ENCODE data around the gene MSS51.

The MSS51 gene

DNA sequence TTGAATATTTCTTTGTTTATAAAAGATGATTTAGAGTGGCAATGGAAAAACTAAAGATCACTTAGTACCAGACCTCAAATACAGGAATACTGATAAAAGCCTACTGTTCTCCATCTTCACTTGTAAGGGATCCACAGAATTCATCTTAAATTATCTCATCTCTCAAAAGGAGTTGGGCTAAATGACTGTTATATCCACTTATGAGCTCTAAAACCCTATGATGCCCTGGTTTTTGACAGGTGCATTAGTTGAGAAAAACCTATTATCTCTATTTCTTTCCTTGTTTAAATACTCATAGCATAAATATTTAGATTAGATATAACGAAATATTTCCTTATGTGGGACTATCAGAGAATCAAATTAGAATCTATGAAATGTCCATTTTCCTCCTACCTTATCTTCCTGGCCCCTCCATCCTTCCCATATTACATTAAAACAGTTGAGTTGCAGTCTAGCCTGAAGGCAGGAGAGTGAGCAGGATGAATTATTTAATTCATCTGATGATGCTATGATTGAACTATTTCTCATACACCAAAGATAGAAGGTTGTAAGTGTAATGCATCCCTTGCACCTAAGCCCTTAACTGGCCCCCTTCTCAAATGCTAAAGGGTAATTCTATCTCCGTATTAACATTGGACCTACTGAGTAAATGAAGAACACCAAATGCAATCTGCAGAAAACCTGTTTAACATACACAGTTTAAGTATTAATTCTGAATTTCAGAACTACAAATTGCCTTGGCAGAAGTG lies 32.8 kb upstream of the MSS51 start:
- TF ChIP-seq, protein P1, sequence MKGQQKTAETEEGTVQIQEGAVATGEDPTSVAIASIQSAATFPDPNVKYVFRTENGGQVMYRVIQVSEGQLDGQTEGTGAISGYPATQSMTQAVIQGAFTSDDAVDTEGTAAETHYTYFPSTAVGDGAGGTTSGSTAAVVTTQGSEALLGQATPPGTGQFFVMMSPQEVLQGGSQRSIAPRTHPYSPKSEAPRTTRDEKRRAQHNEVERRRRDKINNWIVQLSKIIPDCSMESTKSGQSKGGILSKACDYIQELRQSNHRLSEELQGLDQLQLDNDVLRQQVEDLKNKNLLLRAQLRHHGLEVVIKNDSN (IDR thresholded peaks at IDR 0.05), result no peak
- TF ChIP-seq ZBTB7A (IDR thresholded peaks at IDR 0.05; ENCODE audit: low read depth) (no peak), TCF12 (IDR thresholded peaks at IDR 0.05; ENCODE audit: low read depth) (no peak), EGR1 (IDR thresholded peaks at IDR 0.05) (no peak), YY1 (IDR thresholded peaks at IDR 0.05; ENCODE audit: low read depth) (no peak)

DNA sequence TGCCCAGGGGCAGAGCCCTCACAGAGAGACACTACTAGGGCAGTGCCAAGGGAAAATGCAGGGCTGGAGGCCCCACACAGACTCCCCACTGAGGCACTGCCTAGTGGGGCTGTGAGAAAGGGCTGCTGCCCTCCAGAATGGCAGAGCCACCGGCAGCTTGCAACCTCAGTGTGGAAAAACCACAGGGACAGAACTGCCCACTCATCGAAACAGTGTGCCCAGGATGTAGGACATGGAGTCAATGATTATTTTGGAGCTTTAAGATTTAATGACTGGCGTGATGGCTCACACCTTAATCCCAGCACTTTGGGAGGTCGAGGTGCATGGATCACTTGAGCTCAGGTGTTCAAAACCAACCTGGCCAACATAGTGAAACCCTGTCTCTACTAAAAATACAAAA lies 27.5 kb upstream of the MSS51 start:
- TF ChIP-seq EP300 (IDR thresholded peaks at IDR 0.05; ENCODE audit: borderline replicate concordance) (no peak), TEAD4 (IDR thresholded peaks at IDR 0.05) (no peak), YY1 (IDR thresholded peaks at IDR 0.05; ENCODE audit: low read depth) (no peak), TCF12 (IDR thresholded peaks at IDR 0.05; ENCODE audit: low read depth) (no peak), ZBTB7A (IDR thresholded peaks at IDR 0.05; ENCODE audit: low read depth) (no peak), TAF1 (IDR thresholded peaks at IDR 0.05; ENCODE audit: low read depth) (no peak), EGR1 (IDR thresholded peaks at IDR 0.05) (no peak), RAD21 (IDR thresholded peaks at IDR 0.05; ENCODE audit: low read depth) (no peak), CEBPB (IDR thresholded peaks at IDR 0.05) (no peak), FOXM1 (IDR thresholded peaks at IDR 0.05; ENCODE audit: borderline replicate concordance, low read depth) (no peak), CREB1 (IDR thresholded peaks at IDR 0.05; ENCODE audit: low read depth) (no peak), NFIC (IDR thresholded peaks at IDR 0.05) (no peak)
- TF ChIP-seq, protein P2, sequence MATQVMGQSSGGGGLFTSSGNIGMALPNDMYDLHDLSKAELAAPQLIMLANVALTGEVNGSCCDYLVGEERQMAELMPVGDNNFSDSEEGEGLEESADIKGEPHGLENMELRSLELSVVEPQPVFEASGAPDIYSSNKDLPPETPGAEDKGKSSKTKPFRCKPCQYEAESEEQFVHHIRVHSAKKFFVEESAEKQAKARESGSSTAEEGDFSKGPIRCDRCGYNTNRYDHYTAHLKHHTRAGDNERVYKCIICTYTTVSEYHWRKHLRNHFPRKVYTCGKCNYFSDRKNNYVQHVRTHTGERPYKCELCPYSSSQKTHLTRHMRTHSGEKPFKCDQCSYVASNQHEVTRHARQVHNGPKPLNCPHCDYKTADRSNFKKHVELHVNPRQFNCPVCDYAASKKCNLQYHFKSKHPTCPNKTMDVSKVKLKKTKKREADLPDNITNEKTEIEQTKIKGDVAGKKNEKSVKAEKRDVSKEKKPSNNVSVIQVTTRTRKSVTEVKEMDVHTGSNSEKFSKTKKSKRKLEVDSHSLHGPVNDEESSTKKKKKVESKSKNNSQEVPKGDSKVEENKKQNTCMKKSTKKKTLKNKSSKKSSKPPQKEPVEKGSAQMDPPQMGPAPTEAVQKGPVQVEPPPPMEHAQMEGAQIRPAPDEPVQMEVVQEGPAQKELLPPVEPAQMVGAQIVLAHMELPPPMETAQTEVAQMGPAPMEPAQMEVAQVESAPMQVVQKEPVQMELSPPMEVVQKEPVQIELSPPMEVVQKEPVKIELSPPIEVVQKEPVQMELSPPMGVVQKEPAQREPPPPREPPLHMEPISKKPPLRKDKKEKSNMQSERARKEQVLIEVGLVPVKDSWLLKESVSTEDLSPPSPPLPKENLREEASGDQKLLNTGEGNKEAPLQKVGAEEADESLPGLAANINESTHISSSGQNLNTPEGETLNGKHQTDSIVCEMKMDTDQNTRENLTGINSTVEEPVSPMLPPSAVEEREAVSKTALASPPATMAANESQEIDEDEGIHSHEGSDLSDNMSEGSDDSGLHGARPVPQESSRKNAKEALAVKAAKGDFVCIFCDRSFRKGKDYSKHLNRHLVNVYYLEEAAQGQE (IDR thresholded peaks at IDR 0.05; ENCODE audit: low read depth), result no peak
- TF ChIP-seq, protein P3, sequence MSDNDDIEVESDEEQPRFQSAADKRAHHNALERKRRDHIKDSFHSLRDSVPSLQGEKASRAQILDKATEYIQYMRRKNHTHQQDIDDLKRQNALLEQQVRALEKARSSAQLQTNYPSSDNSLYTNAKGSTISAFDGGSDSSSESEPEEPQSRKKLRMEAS (IDR thresholded peaks at IDR 0.05), result no peak
- TF ChIP-seq, protein P1 (IDR thresholded peaks at IDR 0.05), result no peak

DNA sequence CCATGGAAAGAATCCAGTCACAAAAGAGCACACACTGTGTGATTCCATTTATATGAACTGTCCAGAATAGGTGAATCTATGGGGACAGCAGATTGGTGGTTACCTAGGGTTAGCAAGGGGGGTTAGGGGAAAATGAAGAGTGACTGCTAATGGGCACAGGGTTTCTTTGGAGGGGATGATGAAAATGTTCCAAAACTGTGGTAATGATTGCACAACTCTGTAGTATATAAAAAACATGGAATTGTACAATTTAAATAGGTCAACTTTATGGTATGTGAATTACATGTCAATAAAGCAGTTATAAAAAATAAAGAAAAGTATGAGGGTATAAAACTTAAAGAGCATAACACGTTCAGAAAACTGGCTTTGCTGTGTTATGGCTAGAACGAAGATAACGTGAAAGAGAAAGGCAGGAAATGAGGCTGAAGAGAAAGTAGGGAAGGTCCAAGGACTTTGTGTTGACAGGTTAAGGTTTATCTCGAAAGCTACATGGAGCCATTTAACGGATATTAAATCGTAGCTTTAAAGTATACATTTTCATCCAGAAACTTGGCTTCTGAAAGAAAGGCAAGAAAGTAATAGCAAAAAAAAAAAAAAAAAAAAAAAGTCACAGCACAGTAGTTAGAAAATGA lies 26.4 kb upstream of the MSS51 start:
- TF ChIP-seq TCF12 (IDR thresholded peaks at IDR 0.05; ENCODE audit: low read depth), result no peak
- peak; percentile 19; the same call in 1 of the 2 replicates for TF ChIP-seq CEBPB (IDR thresholded peaks at IDR 0.05)

DNA sequence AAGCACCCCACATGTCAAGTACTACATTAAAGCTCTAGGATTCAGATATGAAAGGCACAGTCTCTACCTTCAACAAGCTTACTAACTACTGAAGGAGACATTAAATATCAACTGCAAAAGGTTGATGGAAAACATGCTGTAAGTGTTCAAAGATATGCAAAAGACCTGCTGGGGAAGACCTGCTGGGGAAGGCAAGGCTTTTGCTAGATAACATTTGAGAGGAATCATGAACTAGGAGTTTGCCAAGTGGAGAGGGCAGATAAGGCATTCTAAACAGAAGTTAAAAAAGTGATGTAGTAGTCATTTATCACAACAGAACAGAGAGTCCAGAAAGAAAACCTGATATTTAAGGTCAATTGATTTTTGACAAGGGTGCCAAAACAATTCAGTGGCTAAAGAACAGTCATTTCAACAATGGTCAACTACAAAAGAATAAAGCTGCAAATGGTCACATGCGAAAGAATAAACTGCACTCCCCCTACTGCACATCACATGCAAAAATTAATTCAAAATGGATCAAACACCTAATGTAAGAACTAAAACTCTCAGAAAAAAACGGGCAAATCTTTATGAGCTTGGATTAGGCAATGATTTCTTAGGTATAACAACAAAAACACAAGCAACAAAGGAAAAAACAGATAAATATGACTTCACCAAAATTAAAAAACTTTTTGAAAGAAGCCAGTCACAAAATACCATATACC lies 23.0 kb upstream of the MSS51 start:
- no peak for TF ChIP-seq TAF1 (IDR thresholded peaks at IDR 0.05; ENCODE audit: low read depth)

DNA sequence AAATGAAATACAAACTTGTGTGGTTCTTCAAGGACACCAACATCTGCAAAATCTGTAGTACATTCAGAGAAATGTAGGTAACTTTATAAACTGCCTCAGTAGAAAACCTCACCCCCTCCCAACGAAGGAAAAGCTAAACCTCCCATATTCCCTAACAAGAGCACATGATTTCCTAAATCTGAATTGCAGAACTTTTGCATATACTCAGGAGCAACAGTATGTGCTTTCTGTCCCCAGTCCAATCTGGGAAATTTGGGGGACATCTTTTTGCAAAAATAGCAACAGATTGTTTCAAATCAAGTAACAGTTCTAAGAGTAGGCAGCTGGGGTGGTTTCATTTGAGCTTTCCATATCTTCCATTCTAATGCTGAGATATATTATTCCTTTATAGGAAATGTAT lies 15.8 kb upstream of the MSS51 start:
- TF ChIP-seq, protein P3 (IDR thresholded peaks at IDR 0.05), result no peak
- TF ChIP-seq, protein P2 (IDR thresholded peaks at IDR 0.05; ENCODE audit: low read depth), result no peak
- TF ChIP-seq FOXM1 (IDR thresholded peaks at IDR 0.05; ENCODE audit: borderline replicate concordance, low read depth) (no peak), EP300 (IDR thresholded peaks at IDR 0.05; ENCODE audit: borderline replicate concordance) (no peak), CREB1 (IDR thresholded peaks at IDR 0.05; ENCODE audit: low read depth) (no peak), TAF1 (IDR thresholded peaks at IDR 0.05; ENCODE audit: low read depth) (no peak), EGR1 (IDR thresholded peaks at IDR 0.05) (no peak), TEAD4 (IDR thresholded peaks at IDR 0.05) (no peak), TCF12 (IDR thresholded peaks at IDR 0.05; ENCODE audit: low read depth) (no peak), ZBTB7A (IDR thresholded peaks at IDR 0.05; ENCODE audit: low read depth) (no peak)

DNA sequence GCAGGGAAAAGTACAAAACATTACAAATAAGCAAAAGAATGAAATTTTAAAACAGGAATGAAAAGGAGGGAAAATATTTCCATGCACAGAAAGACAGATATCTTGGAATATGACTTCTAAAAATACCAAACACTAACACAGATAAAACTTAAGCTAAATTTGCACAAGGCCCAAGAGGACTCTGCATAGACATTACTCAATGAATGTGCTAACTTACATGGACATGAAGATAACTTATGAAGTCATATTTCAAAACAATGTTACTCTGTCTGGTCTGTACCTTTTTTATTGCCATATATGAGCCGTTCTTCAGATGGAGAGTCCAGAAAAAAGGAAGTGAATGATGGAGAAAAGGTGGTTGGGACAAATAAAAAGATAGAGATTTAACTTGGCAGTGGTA lies 15.0 kb upstream of the MSS51 start:
- no peak for TF ChIP-seq YY1 (IDR thresholded peaks at IDR 0.05; ENCODE audit: low read depth)
- no peak for TF ChIP-seq NFIC (IDR thresholded peaks at IDR 0.05)
- TF ChIP-seq TCF12 (IDR thresholded peaks at IDR 0.05; ENCODE audit: low read depth), result no peak
- TF ChIP-seq FOXM1 (IDR thresholded peaks at IDR 0.05; ENCODE audit: borderline replicate concordance, low read depth), result no peak
- TF ChIP-seq CEBPB (IDR thresholded peaks at IDR 0.05), result no peak
- TF ChIP-seq, protein P2 (IDR thresholded peaks at IDR 0.05; ENCODE audit: low read depth), result no peak
- TF ChIP-seq TEAD4 (IDR thresholded peaks at IDR 0.05), result no peak
- TF ChIP-seq ZBTB7A (IDR thresholded peaks at IDR 0.05; ENCODE audit: low read depth), result no peak
- no peak for TF ChIP-seq EP300 (IDR thresholded peaks at IDR 0.05; ENCODE audit: borderline replicate concordance)
- TF ChIP-seq, protein P3 (IDR thresholded peaks at IDR 0.05), result no peak
- no peak for TF ChIP-seq CREB1 (IDR thresholded peaks at IDR 0.05; ENCODE audit: low read depth)
- TF ChIP-seq, protein P1 (IDR thresholded peaks at IDR 0.05), result no peak
- no peak for TF ChIP-seq EGR1 (IDR thresholded peaks at IDR 0.05)
- no peak for TF ChIP-seq RAD21 (IDR thresholded peaks at IDR 0.05; ENCODE audit: low read depth)
